Trophoblast cell (in vitro differentiated cells and primary cell): ENCODE measurements around the gene SLC7A8.

ENCODE experiments used
- DNase-seq, 2 donors: peaks; one replicate each; pipeline ENCODE4 v3.0.0-alpha.2; 2016
- H2AFZ ChIP-seq: 2 replicates; pipeline ENCODE4 v1.6.1; 2013; ENCODE audit warnings: low read length, moderate library complexity, mild to moderate bottlenecking; ENCODE audit not compliant: insufficient read depth, poor library complexity
- H2AK5ac ChIP-seq: 2 replicates; pipeline ENCODE4 v1.6.1; 2013; ENCODE audit warnings: mild to moderate bottlenecking, low read length
- H2BK120ac ChIP-seq: 2 replicates; pipeline ENCODE4 v1.6.1; 2013; ENCODE audit warnings: low read length, mild to moderate bottlenecking, moderate library complexity; ENCODE audit not compliant: insufficient read depth, poor library complexity
- H2BK12ac ChIP-seq: 2 replicates; pipeline ENCODE4 v1.6.1; 2013; ENCODE audit warnings: mild to moderate bottlenecking, low read length, moderate library complexity
- H2BK5ac ChIP-seq: 2 replicates; pipeline ENCODE4 v1.6.1; 2013; ENCODE audit warnings: low read length, low read depth, moderate library complexity, mild to moderate bottlenecking; ENCODE audit not compliant: poor library complexity
- H3K14ac ChIP-seq: 2 replicates; pipeline ENCODE4 v1.6.1; 2013; ENCODE audit warnings: mild to moderate bottlenecking, low read length
- H3K18ac ChIP-seq: 2 replicates; pipeline ENCODE4 v1.6.1; 2013; ENCODE audit warnings: mild to moderate bottlenecking, low read length
- H3K23ac ChIP-seq: 2 replicates; pipeline ENCODE4 v1.6.1; 2013; ENCODE audit warnings: low read length
- H3K27ac ChIP-seq: 2 replicates; pipeline ENCODE4 v1.5.1; 2013; ENCODE audit warnings: low read depth, mild to moderate bottlenecking, inconsistent platforms, low read length, moderate library complexity
- H3K27me3 ChIP-seq: 2 replicates; pipeline ENCODE4 v1.6.1; 2013; ENCODE audit warnings: inconsistent platforms, mild to moderate bottlenecking, low read length, moderate library complexity; ENCODE audit not compliant: insufficient read depth
- H3K36me3 ChIP-seq, 2 experiments: 1 replicate in 1 of 2; 2 replicates in 1 of 2; pipeline ENCODE4 v1.6.1; 2013; ENCODE audit warnings: low read length in 2 of 2, mild to moderate bottlenecking in 2 of 2, moderate library complexity in 1 of 2; ENCODE audit not compliant: insufficient read depth in 2 of 2, control insufficient read depth in 1 of 2
- H3K4ac ChIP-seq: 2 replicates; pipeline ENCODE4 v1.6.1; 2013; ENCODE audit warnings: low read depth, mild to moderate bottlenecking, low read length, moderate library complexity
- H3K4me1 ChIP-seq, 2 experiments: 1 replicate in 1 of 2; 2 replicates in 1 of 2; pipeline ENCODE4 v1.6.1; 2013; ENCODE audit warnings: low read length in 2 of 2, mild to moderate bottlenecking in 2 of 2, moderate library complexity in 1 of 2; ENCODE audit not compliant: insufficient read depth in 2 of 2, control insufficient read depth in 1 of 2
- H3K4me2 ChIP-seq: 2 replicates; pipeline ENCODE4 v1.6.1; 2013; ENCODE audit warnings: inconsistent platforms, mild to moderate bottlenecking, low read length, moderate library complexity
- H3K4me3 ChIP-seq: 2 replicates; pipeline ENCODE4 v1.5.1; 2013; ENCODE audit warnings: mild to moderate bottlenecking, low read depth, low read length, inconsistent platforms
- H3K79me1 ChIP-seq: one replicate; pipeline ENCODE4 v1.6.1; 2013; ENCODE audit warnings: low read length
- H3K79me2 ChIP-seq: 2 replicates; pipeline ENCODE4 v1.6.1; 2013; ENCODE audit warnings: low read length, mild to moderate bottlenecking; ENCODE audit not compliant: control insufficient read depth, insufficient read depth, poor library complexity
- H3K9ac ChIP-seq: 2 replicates; pipeline ENCODE4 v1.6.1; 2013; ENCODE audit warnings: mild to moderate bottlenecking, low read length
- H3K9me3 ChIP-seq: 2 replicates; pipeline ENCODE4 v1.6.1; 2013; ENCODE audit warnings: low read depth, mild to moderate bottlenecking, control low read depth, inconsistent platforms, low read length; ENCODE audit not compliant: insufficient read depth
- H4K12ac ChIP-seq: 2 replicates; pipeline ENCODE4 v1.6.1; 2013; ENCODE audit warnings: low read depth, mild to moderate bottlenecking, low read length, moderate library complexity
- H4K8ac ChIP-seq: 2 replicates; pipeline ENCODE4 v1.6.1; 2013; ENCODE audit warnings: low read depth, mild to moderate bottlenecking, low read length, moderate library complexity
- H4K91ac ChIP-seq: one replicate; pipeline ENCODE4 v1.6.1; 2013; ENCODE audit warnings: low read depth, mild to moderate bottlenecking, low read length, moderate library complexity
- WGBS: extraction: QIAGEN DNeasy Blood & Tissue Kit; methylation state at CpG from one replicate; pipeline ENCODE4 v1.1.7; 2013; ENCODE audit warnings: missing lambda C conversion rate; ENCODE audit not compliant: insufficient read length, insufficient coverage; ENCODE audit errors: extremely low coverage; 5-methylcytosine and 5-hydroxymethylcytosine counted together

SLC7A8 gene

GRCh38 chr14:23117371-23118020 lies 66.0 kb downstream of the SLC7A8 start:
- H4K12ac ChIP-seq, result no peak overlapping the region
- no peak overlapping the region for H3K4ac ChIP-seq
- no peaks in the 10 kb centered on the region for H3K79me1 ChIP-seq
- H3K23ac ChIP-seq, result no peak overlapping the region
- H3K18ac ChIP-seq, result no peak overlapping the region
- H3K79me2 ChIP-seq, result no peaks in the 10 kb centered on the region
- no peak overlapping the region for H3K14ac ChIP-seq
- no peak overlapping the region for H4K91ac ChIP-seq
- no CpG with 5 or more reads among the region's 32 CpGs for WGBS
- H3K4me3 ChIP-seq, result no peak overlapping the region
- H3K4me2 ChIP-seq, result no peak overlapping the region
- no peak overlapping the region for H2AK5ac ChIP-seq
- no peak overlapping the region for H2AFZ ChIP-seq
- H2BK120ac ChIP-seq, result no peak overlapping the region
- no peak overlapping the region for H3K9ac ChIP-seq
- peaks cover 3 to 10% of the 10 kb centered on the region in 2 experiments for H3K4me1 ChIP-seq
- DNase-seq, result no peak
- no peaks in the 10 kb centered on the region for H3K27me3 ChIP-seq
- H3K36me3 ChIP-seq, result no peaks in the 10 kb centered on the region
- no peak overlapping the region for H2BK5ac ChIP-seq
- H4K8ac ChIP-seq, result no peak overlapping the region
- H3K9me3 ChIP-seq, result no peaks in the 10 kb centered on the region
- H2BK12ac ChIP-seq, result no peak overlapping the region
- no peak overlapping the region for H3K27ac ChIP-seq

DNA sequence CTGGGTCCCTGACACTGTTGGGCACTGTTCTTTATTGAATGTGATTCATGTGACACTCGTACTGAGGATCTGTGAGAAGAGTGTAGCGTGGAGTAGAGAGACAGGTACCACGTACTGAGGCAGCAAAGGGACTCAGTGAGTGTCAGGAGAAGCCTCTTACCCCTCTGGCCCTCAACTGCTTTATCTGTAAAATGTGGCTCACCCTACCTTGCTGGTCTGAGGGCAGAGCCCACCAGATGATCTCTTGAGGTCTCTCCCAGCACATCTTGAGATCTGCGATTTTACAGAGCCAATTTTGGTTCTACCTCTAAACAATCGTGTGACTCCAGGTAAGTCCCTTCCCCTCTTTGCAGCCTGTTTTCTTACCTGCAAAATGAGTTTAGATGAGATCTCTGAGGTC lies 67.5 kb downstream of the SLC7A8 start:
- Histone ChIP-seq H4K91ac (no peak overlapping the region), H3K36me3 (no peaks in the 10 kb centered on the region)

GRCh38 chr14:23115039-23115731 lies 68.3 kb downstream of the SLC7A8 start:
- Histone ChIP-seq H3K9ac (no peak overlapping the region), H2BK12ac (no peak overlapping the region), H4K8ac (no peak overlapping the region), H3K4me1 (peaks cover 3 to 8% of the 10 kb centered on the region in 2 experiments), H3K27ac (no peak overlapping the region), H4K12ac (no peak overlapping the region), H3K4me2 (no peak overlapping the region), H3K14ac (no peak overlapping the region), H3K79me2 (no peaks in the 10 kb centered on the region), H3K27me3 (no peaks in the 10 kb centered on the region), H4K91ac (no peak overlapping the region), H3K4me3 (no peak overlapping the region), H3K23ac (no peak overlapping the region), H3K79me1 (no peaks in the 10 kb centered on the region), H2BK120ac (no peak overlapping the region), H2AFZ (no peak overlapping the region), H3K18ac (no peak overlapping the region), H3K9me3 (peaks cover 1% of the 10 kb centered on the region), H3K4ac (no peak overlapping the region), H2BK5ac (no peak overlapping the region), H3K36me3 (no peaks in the 10 kb centered on the region), H2AK5ac (no peak overlapping the region)
- peak; percentile 28 to 67 for DNase-seq
- WGBS, result no CpG with 5 or more reads among the region's 10 CpGs

More for the DNA sequence above, 67.5 kb downstream of the SLC7A8 start:
- Histone ChIP-seq H2BK5ac (no peak overlapping the region), H4K12ac (no peak overlapping the region), H3K27me3 (no peaks in the 10 kb centered on the region), H4K8ac (no peak overlapping the region), H3K9me3 (no peaks in the 10 kb centered on the region), H3K18ac (no peak overlapping the region), H3K4ac (no peak overlapping the region), H2AK5ac (no peak overlapping the region), H3K79me1 (no peaks in the 10 kb centered on the region), H3K4me2 (no peak overlapping the region), H2AFZ (no peak overlapping the region), H3K4me3 (no peak overlapping the region), H3K9ac (no peak overlapping the region), H3K79me2 (no peaks in the 10 kb centered on the region), H3K4me1 (peaks cover 3 to 8% of the 10 kb centered on the region in 2 experiments), H2BK120ac (no peak overlapping the region), H3K23ac (no peak overlapping the region), H3K14ac (no peak overlapping the region), H3K27ac (no peak overlapping the region), H2BK12ac (no peak overlapping the region)
- no CpG with 5 or more reads among the region's 5 CpGs for WGBS
- DNase-seq, result no peak

DNA sequence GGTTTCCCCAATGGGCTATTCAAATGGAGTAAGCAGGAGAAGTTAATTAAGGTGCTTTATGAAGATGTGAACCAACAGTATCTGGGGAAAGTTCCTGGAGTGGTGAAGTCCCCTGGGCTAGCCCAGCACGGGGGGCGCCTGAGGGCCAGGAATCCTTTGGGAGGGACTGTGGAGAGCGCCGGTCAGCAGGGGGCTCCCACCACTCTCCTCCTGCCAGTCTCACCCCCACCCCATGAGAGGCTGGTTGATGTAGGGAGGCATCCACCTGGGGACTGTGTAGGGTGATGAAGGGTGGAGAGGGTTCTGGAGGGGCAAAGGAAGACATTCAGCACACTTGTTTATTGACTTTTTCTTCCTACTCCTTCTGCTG lies 68.8 kb downstream of the SLC7A8 start:
- Histone ChIP-seq H3K4me3 (no peak overlapping the region), H3K79me1 (no peaks in the 10 kb centered on the region), H3K27ac (no peak overlapping the region), H3K18ac (no peak overlapping the region), H2BK5ac (no peak overlapping the region), H3K27me3 (no peaks in the 10 kb centered on the region), H3K23ac (no peak overlapping the region), H3K79me2 (no peaks in the 10 kb centered on the region), H4K91ac (no peak overlapping the region), H3K14ac (no peak overlapping the region), H3K4me1 (peaks cover 3 to 8% of the 10 kb centered on the region in 2 experiments), H3K4me2 (no peak overlapping the region), H2AK5ac (no peak overlapping the region), H2AFZ (no peak overlapping the region), H3K4ac (no peak overlapping the region), H3K9ac (no peak overlapping the region), H2BK120ac (no peak overlapping the region), H3K36me3 (no peaks in the 10 kb centered on the region), H3K9me3 (peaks cover 1% of the 10 kb centered on the region), H2BK12ac (no peak overlapping the region), H4K12ac (no peak overlapping the region), H4K8ac (no peak overlapping the region)
- DNase-seq, result no peak
- WGBS, result no CpG with 5 or more reads among the region's 4 CpGs
